NCI-H226 (cell line): Measurements from ENCODE around the gene OPCML.

Experiments
- DNase-seq: peaks from one replicate; pipeline ENCODE4 v3.0.0-alpha.2; 2015

OPCML gene

DNA sequence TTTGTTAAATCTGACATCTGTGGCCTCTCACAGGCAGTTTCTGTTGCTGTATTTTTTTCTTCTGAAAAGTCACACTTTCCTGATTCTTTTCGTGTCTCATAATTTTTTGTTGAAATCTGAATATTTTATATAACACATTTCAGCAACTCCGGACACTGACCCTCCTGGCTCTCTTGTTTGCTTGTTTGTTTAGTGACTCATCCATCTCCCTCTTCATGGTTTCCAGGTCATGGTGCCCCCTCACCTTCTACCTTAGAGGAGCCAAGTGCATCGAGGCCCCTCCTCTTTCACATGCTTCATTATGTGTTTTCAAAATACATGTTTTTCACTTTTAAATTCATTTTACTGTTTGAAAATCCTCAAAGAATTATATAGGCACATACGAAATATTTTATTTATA is 562.4 kb downstream of the OPCML start:
- no peak for DNase-seq

DNA sequence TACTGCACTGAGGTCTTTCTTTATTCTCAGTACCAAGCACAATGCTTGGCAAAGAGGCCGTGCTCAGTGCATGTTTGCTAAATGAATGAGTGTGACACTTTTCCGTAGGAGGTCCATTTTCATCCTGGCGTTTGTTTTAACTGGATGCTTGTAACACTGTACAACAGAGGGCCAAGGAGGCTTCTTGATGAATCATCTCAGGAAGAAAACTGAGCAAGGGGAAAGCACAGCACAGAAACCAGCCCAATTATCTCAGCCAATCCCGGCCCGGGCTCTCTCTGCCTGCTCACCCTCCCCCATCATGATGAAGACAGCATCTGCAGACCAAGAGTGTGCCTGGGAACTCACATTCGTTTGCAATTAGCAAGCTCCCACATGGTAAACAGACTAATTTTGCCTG is 570.3 kb downstream of the OPCML start:
- no peak for DNase-seq

DNA sequence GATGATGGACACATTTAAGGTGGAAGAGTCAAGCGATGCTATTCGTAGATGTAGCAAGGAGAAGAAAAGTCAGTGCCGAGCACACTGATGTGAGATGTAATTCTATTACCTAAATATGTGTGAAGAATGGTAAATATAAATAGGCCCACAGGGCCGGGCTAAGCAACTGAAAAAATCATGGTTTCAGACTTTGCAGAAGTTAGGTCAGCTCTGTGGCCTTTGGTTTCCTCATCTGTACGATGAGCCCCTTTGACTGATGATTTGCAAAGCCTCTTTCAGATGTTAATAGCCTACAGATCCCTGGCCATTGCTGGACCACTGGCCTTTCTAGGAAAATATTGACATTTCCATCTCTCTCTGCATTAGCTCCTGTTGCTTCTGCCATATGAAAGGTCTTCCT is 570.8 kb downstream of the OPCML start:
- no peak for DNase-seq

DNA sequence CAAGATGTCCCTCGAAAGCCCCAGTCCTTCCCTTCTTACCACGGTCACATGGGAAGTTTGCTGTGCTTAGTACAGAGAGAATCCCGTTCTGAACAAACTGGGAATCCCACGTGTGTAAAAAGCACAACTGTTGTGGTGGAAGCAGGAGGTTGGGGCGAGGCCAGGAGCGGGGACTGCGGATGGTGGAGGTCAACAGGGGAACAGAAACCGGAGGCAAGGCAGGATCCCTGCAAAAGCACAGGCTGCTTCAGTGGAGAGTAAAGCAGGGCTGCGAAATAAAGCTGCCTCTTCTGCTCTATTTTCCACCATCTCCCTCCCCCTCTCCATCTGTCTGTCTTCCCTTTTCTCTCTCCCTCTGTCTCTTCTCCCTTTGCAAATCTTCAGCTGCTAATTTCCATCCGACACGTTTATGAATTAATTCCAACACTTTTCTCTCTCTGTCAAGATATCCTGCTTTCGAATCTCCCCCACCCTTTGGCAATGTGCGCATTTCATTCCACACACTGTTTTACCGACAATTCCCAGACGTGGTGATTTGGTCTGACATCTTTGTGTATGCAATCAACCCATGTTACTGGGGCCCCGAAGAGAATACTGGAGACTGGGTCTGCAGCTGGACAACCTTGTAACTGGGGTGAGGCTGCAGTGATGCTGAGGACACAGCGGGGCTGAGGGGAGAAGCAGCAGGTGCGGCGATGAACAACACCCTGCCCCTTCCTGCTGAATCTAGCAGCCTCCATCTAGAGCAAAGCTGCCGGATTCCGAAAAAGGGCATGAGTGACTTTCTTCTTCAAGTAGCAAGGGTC is 571.8 kb downstream of the OPCML start:
- no peak for DNase-seq

DNA sequence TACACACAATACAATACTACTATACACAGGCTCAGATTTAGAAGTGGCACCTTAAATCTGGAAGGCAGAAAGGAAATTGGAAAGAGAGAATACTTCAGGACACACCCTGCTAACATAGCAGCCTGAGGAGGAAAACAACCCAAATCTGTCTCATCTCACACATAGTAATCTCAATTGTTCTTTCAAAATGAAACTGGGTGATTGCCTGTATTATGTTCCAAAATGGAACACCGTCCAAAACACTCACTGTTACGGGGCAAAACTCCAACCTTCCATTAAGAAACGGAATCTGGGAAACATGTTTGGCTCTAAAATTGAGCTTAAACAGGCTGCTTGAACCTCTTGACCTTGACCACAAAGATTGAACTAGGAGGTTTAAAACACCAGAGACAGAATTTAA is 572.6 kb downstream of the OPCML start:
- DNase-seq: no peak

DNA sequence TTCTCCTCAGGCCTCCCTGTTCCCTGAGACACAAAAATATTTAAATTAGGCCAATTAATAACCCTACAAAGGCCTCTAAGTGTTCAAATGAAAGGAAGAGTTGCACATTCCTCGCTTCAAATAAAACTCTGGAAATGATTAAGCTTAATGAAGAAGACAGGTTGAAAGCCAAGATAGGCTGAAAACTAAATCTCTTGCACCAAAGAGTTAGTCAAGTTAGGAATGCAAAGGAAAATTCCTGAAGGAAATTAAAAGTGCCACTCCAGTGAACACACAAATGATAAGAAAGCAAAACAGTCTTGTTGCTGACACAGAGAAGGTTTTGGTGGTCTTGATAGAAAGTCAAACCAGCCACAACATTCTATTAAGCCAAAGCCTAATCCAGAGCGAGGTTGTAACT is 574.4 kb downstream of the OPCML start:
- DNase-seq: no peak

DNA sequence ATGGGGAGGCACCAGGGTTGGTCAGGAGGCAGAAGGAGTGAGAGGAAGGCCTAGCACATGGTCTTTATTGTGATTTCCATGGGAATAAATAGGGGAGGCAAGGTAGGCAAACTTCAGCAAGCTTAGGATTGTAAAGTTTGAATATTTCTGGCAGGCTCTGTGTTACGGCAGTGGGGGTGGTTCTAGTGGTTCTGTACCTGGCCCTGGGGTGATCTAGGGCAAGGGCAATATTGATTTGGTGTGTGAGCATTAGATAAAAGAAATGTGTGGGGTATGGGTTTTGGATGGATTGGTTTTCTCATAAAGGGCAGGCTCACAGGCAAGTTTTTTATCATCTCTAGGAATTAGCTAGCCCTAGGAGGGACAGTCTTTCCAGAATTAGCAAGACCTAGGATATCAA is 584.0 kb downstream of the OPCML start:
- no peak for DNase-seq

DNA sequence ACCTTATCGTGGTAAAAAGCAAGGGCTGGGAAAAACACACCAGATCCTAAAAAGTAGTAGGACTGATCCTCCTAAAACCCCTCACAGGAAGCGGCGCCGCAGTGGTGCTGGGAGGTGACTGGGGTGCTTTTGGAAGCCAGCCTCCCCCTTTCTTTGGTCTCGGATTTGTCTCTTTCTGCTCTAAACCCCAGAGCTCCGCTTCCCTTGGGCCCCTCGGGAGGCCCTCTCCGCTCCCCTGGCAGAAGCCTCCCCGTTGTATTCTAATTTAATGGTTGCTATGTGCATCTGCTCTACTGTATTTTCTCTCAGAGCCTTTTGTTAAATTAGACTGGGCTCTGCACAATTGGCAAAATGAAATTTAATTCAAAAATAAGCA is 587.7 kb downstream of the OPCML start:
- DNase-seq: no peak

DNA sequence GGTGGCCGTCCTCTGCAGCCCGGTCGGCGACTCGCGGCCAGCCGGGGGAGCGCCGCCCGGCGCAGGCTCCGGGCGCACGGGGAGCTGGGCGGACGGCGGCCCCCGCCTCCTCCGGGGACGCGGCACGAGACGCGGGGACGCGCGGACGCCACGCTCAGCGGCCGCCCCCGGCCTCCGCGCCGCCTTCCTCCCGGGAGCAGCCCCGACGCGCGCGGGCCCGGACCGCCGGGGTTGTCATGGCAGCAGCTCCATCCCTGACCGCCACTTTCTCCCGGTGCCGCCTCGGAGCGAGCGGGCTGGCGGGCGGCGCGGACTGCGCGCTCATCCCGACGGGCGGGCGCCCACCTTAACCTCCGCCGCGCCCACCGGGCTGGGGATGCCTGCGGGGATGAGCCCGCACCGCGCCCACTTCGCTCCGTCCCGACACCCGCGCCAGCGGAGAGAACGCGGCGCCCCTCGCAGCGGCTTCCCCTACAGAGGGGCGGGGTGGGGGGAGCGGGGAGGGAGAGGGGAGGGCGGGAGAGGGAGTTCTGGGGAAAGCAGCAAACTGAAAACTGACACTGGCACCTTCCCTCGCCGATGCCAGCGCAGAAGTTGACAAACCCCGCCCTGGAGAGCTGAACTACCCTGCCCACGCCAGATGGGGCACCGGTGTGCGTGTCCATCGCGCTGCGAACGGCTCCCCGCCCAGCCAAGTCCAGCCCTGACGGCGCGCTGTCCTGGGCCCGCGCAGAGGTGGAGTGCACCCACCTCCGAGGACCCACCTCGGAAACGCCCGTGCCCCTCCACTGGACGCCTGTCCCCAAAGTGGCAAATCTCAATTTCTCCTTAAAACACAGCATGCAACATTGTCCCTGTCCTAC is 588.4 kb downstream of the OPCML start:
- no peak for DNase-seq

DNA sequence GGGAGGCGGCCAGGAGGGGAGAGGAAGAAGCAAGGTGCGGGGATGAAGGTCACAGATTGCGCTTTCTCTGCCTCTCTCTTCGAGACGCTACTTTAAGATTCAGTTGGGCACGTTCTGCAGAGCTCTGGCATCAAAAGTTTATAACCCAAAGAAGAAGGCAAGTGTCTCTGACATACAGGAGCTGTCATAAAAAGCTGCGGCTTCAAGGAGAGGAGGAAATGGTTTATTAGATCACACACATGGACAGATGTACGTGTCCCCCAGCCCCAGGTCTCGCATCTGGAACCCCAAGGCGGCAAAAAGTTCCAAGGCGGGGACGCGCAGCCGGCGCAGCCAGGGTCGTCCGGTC is 589.0 kb downstream of the OPCML start:
- DNase-seq: no peak

DNA sequence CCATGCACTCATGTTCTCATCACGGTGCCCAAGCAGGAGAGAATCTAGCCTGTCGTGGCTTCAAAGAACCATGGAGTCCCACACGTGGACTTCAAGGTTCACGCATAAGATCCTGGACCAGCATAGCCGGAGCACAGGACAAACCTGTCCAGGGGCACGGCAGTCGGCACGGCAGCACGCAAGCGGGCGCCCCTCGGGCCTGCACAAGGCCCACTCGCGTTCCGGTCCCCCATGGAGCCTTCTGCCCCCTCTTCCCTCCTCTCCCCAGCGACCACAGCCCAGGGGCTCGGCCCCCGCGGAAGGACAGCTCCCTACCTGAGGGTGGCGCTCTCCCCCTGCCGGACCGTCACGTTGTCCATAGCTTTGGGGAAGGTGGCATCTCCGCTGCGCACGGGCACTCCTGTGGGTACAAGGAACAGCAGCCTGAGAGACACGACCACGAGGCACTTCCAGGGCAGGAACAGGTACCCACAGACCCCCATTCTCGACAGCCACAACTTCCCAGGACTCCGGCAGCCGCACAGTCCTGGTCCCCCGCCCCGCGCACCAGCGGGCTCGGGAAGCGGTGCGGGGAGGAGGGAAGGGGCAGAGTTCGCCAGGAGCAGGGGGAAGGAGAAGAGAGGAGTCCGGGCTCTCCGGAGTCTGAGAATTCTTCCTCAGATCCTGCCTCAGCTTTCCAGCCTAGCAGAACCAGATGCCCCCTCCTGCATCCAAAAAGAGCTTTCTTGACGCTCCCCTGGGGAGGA is 589.5 kb downstream of the OPCML start:
- DNase-seq: no peak

DNA sequence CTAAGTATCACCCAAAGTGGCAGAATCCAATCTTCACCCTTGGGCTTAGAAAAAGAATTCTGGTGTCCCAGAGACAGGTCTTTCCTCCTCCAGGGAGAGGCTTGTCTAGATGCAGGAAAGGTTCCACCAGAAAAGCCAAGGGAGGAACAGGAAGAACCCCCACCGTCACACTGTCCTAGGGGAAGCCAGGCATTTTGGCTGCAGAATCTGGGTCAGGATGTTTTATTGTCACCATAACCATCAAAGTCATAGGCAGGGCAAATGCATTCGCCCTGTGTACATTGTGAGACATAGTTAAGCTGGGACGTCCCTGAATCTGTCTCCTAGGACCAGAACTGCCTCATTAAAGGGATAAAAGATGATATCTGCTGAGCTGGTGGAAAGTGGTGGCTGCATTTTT is 590.5 kb downstream of the OPCML start:
- no peak for DNase-seq

DNA sequence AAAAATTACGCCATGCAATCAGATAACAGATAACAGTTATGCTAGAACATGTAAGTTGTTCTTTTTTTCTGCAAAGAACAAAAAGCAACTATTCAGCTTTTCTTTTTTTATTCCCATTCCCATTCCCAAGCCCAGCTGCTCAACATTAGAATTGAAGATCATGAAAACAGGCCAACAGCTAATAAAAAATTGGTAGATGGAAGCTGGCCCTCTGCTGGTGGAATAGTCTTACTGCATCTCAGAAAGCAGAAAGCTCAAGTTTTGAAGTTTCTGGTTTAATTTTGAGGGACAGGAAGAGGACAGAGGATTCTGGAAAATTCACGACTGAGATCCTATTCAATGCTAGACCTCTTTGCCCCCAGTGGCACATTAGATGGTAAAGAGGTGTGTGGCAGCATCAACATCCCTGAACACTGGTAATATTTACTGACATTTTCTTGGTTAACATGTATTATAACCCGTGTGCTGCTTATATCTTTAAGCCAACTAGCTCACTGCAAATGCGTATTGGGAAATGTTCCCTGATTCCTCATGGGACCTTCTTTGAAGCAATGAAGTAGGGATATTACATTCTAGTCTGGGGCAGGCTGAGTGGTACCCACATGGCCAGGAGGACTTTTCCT is 591.2 kb downstream of the OPCML start:
- no peak for DNase-seq

DNA sequence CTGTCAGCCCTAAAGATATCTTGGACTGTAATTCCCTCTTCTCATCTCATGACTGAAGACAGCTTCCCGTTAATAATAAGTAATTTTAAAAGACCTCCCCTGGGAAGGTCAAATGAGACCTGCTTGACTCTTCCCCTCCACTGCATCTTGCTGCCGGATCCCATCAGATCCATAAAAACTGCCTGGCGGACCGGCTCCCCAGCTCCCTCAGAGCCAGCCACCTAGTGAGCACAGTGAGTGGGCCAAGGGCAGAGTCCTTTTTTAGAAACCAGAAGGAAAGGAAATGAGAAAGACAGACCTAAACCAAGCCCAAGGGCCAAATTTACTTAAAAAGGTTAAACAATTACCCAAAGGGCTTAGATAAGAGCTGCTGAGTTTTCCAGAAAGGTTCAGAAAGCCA is 595.3 kb downstream of the OPCML start:
- no peak for DNase-seq

DNA sequence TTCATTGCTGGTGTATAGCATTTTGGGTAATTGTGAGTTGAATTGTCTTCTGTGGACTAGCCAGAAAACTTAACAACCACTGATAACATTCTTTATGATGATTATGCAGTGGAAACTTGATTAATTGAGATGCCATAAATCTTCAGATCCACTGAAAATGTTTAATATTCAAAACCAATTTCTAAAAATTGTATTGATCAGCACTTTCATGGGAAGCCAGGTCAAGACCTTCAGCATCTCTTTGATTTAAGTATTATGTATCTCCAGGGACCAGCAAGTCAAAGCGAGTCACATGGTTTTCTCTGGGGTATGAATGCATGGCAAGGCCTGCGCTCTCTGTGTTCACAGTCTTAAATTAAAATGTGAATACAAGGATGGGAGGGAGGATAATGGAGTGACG is 596.9 kb downstream of the OPCML start:
- DNase-seq: no peak

DNA sequence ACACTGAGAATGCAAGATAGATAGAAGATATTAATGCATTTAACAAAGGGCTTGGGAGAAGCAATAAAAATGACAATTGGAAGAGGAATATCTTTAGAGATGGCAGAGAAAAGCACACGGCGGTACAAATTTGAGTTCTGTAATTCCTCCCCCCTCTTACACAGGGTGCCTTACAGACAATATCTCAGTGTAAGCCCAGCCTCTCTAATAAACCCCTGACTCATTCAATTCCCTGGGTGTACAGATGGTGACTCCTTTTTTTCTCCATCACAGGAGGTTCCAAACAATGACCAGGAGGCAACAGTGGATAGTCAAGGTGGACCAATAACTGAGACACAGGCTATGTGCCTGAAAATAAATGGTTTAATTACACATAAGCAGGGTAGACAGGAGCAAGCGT is 598.6 kb downstream of the OPCML start:
- DNase-seq: no peak

DNA sequence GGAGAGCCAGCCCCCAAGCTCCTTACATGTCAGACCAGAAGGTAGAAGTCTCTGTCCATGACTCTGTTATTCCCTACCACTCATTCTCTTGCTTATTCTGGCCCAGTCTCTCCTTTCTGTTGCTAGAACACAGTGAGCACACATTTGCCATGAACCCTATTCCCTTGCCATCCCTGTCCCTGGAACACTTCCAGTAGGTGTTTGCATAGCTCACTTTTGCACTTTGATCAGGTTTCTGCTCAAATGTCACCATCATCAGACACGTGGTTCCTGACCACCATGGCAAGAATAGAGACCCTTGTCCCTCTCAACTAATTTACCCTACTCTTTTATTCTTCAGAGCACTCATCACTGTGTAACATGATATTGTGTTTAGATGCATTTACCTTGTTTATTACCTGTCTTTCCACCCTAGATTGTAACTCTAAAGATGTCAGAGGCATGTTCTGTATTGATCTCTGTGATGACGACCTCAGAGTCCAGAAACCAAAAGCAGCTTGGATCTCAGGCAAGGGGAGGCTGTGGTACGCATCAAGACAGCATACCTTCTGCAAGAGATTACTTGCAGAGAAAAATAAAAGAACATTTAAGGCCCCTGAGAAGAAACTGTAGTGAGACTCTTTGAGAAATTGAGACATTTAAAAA is 606.4 kb downstream of the OPCML start:
- no peak for DNase-seq

DNA sequence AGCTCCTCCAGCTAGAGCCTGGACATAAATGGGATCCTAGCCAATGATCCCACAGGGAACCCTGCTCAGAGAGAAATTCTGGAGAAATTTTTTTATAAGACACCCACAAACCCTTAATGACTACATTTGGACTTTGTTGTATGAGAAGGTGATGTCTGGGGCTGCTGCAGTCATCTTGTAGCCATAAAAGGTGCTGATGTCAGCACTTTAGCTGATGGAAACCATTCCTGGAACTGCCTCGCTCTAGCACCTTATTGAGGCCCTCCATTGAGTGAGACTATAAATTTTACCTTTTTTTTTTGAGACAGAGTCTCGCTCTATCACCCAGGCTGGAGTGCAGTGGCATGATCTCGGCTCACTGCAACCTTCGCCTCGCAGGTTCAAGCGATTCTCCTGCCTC is 610.7 kb downstream of the OPCML start:
- no peak for DNase-seq

DNA sequence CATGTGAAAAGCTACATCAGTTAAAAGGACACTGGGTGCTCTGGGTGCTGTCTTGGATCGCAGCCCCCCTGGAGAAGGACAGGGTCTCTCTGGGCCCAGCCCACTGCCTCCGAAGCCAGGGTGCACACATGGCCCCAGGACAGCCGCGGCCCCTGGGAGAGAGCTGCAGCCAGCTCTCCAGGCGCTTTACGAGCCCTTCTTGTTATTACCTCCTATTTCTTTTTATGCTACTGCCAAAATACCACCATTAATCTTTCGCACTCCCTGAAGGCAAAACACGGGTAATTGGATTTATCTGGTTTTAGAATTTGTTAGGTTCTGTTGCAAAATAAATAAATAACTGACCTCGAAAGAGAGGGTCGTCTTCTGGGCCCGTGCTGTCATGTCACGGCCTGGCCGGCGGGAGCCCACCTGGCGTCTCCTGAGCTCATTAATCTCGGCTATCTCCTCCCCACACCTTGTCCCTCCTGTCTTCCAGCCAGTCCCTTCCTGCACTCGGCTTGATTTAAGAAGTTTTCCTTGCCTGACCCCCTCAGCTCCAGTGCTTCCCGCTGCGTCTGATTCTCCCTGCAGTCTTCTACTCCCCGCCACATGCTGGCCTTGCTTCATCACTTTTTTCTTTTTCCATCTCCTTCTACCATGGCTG is 611.7 kb downstream of the OPCML start:
- DNase-seq: no peak

DNA sequence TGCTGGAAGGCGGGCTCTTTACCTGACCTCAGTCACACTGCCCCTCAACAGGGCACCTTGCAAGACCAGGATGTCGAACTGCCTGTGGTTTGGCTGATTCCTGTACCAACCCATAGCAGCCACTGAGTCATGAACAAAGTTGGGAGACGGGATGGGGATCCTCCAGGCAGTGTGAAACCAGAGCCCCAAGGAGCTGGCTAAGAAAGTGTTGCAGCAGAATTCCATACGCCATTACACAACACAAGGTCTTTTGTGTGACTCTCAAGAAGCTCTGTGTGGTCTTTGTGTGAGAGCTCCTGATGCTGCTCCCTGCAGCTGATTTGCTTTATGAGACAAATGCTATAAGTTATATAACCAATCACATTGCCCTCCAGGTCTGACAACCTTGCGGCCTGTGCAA is 617.7 kb downstream of the OPCML start:
- DNase-seq: no peak

DNA sequence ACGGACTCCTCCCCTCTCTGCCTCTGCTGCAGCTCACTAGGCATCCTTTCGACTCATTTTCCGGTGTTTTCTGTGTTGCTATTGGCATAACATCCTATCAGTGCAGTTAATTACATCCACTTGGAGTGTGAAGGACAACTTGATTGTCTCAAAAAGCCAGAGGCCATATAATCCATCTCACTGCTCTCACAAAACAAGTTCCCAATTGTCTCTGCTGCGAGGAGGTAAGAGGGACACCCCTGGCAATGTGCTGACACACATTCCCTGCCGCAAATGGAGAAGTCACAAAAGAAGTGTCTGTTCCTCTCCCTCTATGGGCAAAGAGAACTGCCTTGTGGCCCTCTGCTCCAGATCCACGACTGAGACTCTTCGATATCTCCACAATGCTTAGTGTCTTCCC is 618.4 kb downstream of the OPCML start:
- no peak for DNase-seq

DNA sequence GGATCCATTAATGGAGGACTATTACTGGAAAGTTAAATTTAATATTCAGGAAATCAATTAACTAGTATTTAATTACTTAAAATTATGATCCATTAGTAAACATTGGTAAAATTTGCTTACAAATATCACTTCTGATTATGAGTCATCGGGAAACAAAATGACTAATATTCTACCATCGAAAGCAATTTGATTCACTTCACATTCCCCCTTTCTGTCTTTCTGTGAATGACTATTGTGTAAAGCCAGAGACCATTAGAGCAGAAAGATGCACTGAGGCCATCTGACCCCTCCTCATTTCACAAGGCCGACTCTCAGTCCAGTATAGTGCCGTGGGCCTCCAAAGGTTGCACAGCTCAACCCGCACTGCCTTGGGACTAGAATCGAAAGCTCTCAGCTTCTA is 619.0 kb downstream of the OPCML start:
- DNase-seq: no peak
